ENCODE measurements around the gene UFD1.

GRCh38 chr22:19457828-19458428, 21.1 kb downstream of the UFD1 start:
- TF ChIP-seq POLR2A (IDR thresholded peaks at IDR 0.05; ENCODE audit: low read length) = no peak
- no peak for TF ChIP-seq GATA1 (IDR thresholded peaks at IDR 0.05; ENCODE audit: low read depth, low read length)
